ENCODE measurements around the gene LLGL2. TPM values are rescaled to one million over a fixed set of nuclear protein-coding genes. Genes with fewer than 3 reads are reported as not detected.

LLGL2 gene
- total and polyA plus RNA-seq, 10 donors, result 28.6 to 153 (median 80.0) TPM

GRCh38 chr17:75486951-75487350 lies 38.5 kb upstream of the LLGL2 start:
- intact Hi-C loops (cut with DNase I; ENCODE audit: low total_unique reads), result no loop called here
- 77 to 88% (median 85%) methylated on average over 5 of the region's 5 CpGs for WGBS, 5 donors
- peaks cover 16 to 91% (median 55%) of the 10 kb centered on the region in 6 donors for H3K4me1 ChIP-seq

GRCh38 chr17:75487351-75488070 lies 38.0 kb upstream of the LLGL2 start:
- Histone ChIP-seq H3K4me3 (peak overlapping the region in 1 of 8 donors; percentile 38), H3K27me3 (replicated peaks in 1 of 7) (no peaks in the 10 kb centered on the region), H3K9me3 (no peaks in the 10 kb centered on the region), H3K4me1 (peaks cover 16 to 85% (median 52%) of the 10 kb centered on the region in 6 donors), H3K36me3 (peaks cover 0 to 59% (median 15%) of the 10 kb centered on the region in 6 donors), H3K27ac (peak overlapping the region; percentile 41 to 82 (median 74))
- intact Hi-C loops (cut with DNase I; ENCODE audit: low total_unique reads), result no loop called here
- peak in 2 of 3 donors; percentile 65 to 76 for TF ChIP-seq POLR2AphosphoS5 (IDR thresholded peaks at IDR 0.05)
- TF ChIP-seq POLR2A (IDR thresholded peaks at IDR 0.05), result no peak
- TF ChIP-seq CTCF (IDR thresholded peaks at IDR 0.05 in 8 of 11, conservative IDR thresholded peaks at IDR 0.05 in 3 of 11), result peak in 2 of 11 experiments; percentile 10 to 24
- peak; percentile 90 for DNase-seq
- 20 to 24% (median 23%) methylated on average over 12 of the region's 12 CpGs for whole genome bisulfite sequencing, 5 donors

More at GRCh38 chr17:75486951-75487350, 38.5 kb upstream of the LLGL2 start:
- no peak for DNase-seq
- Histone ChIP-seq H3K27me3 (replicated peaks in 1 of 7) (no peaks in the 10 kb centered on the region), H3K36me3 (peaks cover 0 to 56% (median 9%) of the 10 kb centered on the region in 6 donors), H3K9me3 (no peaks in the 10 kb centered on the region), H3K27ac (peak overlapping the region; percentile 41 to 82 (median 74)), H3K4me3 (peak overlapping the region in 1 of 8 donors; percentile 38)
- TF ChIP-seq POLR2AphosphoS5 (IDR thresholded peaks at IDR 0.05) (no peak), POLR2A (IDR thresholded peaks at IDR 0.05) (no peak), CTCF (IDR thresholded peaks at IDR 0.05 in 8 of 11, conservative IDR thresholded peaks at IDR 0.05 in 3 of 11) (no peak)

GRCh38 chr17:75488693-75489510 lies 36.6 kb upstream of the LLGL2 start:
- intact Hi-C loops (cut with DNase I; ENCODE audit: low total_unique reads), result no loop called here
- Histone ChIP-seq H3K27ac (peak overlapping the region in 3 of 8 donors; percentile 78 to 82 (median 79)), H3K4me3 (no peak overlapping the region), H3K27me3 (replicated peaks in 1 of 7) (no peaks in the 10 kb centered on the region), H3K4me1 (peaks cover 16 to 71% (median 50%) of the 10 kb centered on the region in 6 donors), H3K9me3 (no peaks in the 10 kb centered on the region), H3K36me3 (peaks cover 0 to 68% (median 29%) of the 10 kb centered on the region in 6 donors)
- TF ChIP-seq POLR2A (IDR thresholded peaks at IDR 0.05) (no peak), CTCF (IDR thresholded peaks at IDR 0.05 in 8 of 11, conservative IDR thresholded peaks at IDR 0.05 in 3 of 11) (no peak), POLR2AphosphoS5 (IDR thresholded peaks at IDR 0.05) (no peak)
- peak; percentile 69 for DNase-seq
- 90 to 93% (median 91%) methylated on average over 24 of the region's 24 CpGs for WGBS, 5 donors
